ENCODE data around the gene YJEFN3.

GRCh38 chr19:19539698-19540063 lies 11.0 kb downstream of the YJEFN3 start:
- TF ChIP-seq, protein P1, sequence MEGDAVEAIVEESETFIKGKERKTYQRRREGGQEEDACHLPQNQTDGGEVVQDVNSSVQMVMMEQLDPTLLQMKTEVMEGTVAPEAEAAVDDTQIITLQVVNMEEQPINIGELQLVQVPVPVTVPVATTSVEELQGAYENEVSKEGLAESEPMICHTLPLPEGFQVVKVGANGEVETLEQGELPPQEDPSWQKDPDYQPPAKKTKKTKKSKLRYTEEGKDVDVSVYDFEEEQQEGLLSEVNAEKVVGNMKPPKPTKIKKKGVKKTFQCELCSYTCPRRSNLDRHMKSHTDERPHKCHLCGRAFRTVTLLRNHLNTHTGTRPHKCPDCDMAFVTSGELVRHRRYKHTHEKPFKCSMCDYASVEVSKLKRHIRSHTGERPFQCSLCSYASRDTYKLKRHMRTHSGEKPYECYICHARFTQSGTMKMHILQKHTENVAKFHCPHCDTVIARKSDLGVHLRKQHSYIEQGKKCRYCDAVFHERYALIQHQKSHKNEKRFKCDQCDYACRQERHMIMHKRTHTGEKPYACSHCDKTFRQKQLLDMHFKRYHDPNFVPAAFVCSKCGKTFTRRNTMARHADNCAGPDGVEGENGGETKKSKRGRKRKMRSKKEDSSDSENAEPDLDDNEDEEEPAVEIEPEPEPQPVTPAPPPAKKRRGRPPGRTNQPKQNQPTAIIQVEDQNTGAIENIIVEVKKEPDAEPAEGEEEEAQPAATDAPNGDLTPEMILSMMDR (IDR thresholded peaks at IDR 0.05; ENCODE audit: insufficient read depth, low read length, poor library complexity, severe bottlenecking), result no peak
- no peak for TF ChIP-seq EZH2phosphoT487 (conservative IDR thresholded peaks at IDR 0.05; ENCODE audit: low read length)
